ENCODE measurements around the gene ZBTB25. TPM values are rescaled to one million over a fixed set of nuclear protein-coding genes. Genes with fewer than 3 reads are reported as not detected.

ZBTB25 gene
- total RNA-seq, 1 experiment from 2014 or later: 19.0 TPM

DNA sequence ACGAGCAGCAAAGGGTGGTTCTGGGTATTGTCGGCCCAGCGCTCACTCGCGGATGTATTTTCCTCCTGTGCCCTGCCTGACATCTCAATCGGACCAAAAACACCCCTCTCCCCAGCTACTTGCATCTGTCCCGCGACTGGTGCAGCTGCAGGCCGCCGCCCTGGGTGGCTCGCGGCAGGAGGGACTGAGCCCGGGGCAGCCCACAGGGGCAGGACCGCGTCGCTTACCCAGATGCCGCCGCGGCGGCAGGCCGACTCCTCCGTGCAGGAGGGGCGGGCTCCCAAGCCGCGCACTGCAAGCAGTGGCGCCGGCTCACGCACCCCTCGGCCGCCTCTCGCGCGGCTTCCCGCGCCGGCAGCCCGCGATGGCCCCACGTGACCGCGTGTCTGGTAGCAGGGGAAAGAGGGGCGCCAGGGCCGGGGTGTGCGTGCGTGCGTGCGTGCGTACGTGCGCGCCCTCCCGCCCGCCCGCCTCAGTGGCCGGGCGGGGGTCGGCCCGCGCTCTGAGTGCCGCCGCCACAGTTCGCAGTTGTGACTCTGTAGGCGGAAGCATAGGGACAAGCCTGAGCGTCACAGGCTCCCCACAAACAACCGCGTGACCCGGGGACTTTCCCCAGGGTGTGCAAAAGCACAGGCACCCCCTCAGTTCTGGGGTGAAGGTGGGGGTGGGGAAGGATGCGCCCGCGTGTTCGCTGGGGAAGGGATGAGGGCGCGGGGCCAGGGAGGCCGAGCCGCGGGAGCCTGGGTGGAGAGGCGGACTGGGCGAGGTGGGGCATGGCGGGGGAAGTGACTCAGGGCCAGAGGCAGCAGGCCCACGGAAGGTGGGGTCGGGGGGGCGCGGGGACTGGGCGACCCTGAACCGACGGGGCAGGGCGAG, at the start of gene ZBTB25 (continued):
- TF ChIP-seq SP1 (IDR thresholded peaks at IDR 0.05; ENCODE audit: low read depth) (no peak), SRF (IDR thresholded peaks at IDR 0.05; ENCODE audit: low read depth) (no peak)

DNA sequence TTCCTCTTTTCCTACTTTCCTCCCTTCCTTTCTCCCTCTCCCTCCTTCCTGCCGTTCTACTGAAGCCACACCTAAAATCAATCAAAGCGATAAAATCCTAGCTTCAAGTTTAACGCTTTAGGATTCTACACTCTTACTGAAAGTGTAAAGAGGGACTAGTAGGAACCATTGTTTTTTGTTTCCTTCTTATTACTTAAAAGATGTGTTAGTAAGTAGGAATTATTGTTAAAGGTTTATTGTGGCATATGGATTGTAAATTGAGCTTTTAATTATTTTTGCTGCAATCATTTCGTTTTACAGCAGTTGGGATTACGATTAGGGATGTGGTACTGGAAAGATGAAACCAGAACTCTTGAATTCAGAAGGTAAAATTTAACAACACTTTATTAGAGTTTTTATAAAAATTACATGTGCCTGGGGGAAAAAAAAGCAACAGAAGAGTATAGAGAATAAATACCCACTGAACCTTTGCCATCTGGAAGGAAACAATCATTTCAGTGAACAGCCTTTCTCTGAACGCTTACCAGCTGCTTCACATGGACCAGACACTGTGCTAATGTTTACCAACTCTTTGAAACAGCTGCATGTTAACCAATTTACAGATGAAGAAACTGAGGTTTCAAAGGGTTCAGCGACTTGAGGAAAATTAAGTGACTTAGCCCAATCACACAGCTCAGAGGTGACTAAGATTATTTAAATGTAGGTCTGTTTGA, 47.1 kb upstream of the ZBTB25 start:
- Histone ChIP-seq H3K36me3 (ENCODE audit: control insufficient read depth in 1 of 2, insufficient read depth in 2 of 2, low read length in 2 of 2) (no peaks in the 10 kb centered on the region), H3K4me1 (ENCODE audit: control insufficient read depth in 1 of 2, insufficient read depth in 2 of 2, low read length in 2 of 2) (no peaks in the 10 kb centered on the region), H3K9ac (ENCODE audit: low read length) (no peak overlapping the region), H3K4me3 (replicated peaks in 1 of 2; ENCODE audit: low read depth in 1 of 2, low read length in 2 of 2) (no peak overlapping the region), H2AFZ (ENCODE audit: low read depth, low read length, poor library complexity, severe bottlenecking) (no peak overlapping the region), H3K9me3 (ENCODE audit: control insufficient read depth in 1 of 2, insufficient read depth in 1 of 2, low read depth in 1 of 2, low read length in 2 of 2) (no peaks in the 10 kb centered on the region), H3K9me2 (ENCODE audit: insufficient read depth) (no peaks in the 10 kb centered on the region), H3K27ac (ENCODE audit: low read depth, low read length) (no peak overlapping the region), H3K4me2 (ENCODE audit: low read length) (no peak overlapping the region), H3K79me2 (ENCODE audit: insufficient read depth, low read length) (no peaks in the 10 kb centered on the region), H4K20me1 (ENCODE audit: insufficient read depth) (no peaks in the 10 kb centered on the region), H3K27me3 (ENCODE audit: insufficient read depth, low read length) (no peaks in the 10 kb centered on the region)
- ChIA-PET RAD21 (ENCODE audit: low non-redundant PET in 1 of 2, low total read pairs in 2 of 2, uncharacterized antibody in 2 of 2, unreplicated experiment in 2 of 2) (no interaction called here), CTCF (no interaction called here), POLR2A (no interaction called here)
- intact Hi-C loops (cut with micrococcal nuclease): no loop called here
- ATAC-seq (no peak), DNase-seq (ENCODE audit: low read depth, low spot score) (no peak)
- no peak for TF ChIP-seq FOSL1 (IDR thresholded peaks at IDR 0.05; ENCODE audit: low read depth)
- TF ChIP-seq CTCF (IDR thresholded peaks at IDR 0.05 in 2 of 3, conservative IDR thresholded peaks at IDR 0.05 in 1 of 3; ENCODE audit: borderline replicate concordance in 1 of 3, insufficient read depth in 1 of 3, low read depth in 2 of 3, low read length in 2 of 3): no peak
- no peak for TF ChIP-seq SP1 (IDR thresholded peaks at IDR 0.05; ENCODE audit: low read depth)
- no peak for TF ChIP-seq YY1 (IDR thresholded peaks at IDR 0.05; ENCODE audit: extremely low read depth, insufficient replicate concordance, low read depth, low read length)
- no peak for TF ChIP-seq ZBTB33 (IDR thresholded peaks at IDR 0.05; ENCODE audit: extremely low read depth, insufficient replicate concordance, low read length)
- TF ChIP-seq MAX (IDR thresholded peaks at IDR 0.05): no peak
- TF ChIP-seq, protein P1, sequence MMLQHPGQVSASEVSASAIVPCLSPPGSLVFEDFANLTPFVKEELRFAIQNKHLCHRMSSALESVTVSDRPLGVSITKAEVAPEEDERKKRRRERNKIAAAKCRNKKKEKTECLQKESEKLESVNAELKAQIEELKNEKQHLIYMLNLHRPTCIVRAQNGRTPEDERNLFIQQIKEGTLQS (IDR thresholded peaks at IDR 0.05): no peak
- TF ChIP-seq RAD21 (IDR thresholded peaks at IDR 0.05; ENCODE audit: low read depth): no peak
- no peak for TF ChIP-seq CBX3 (IDR thresholded peaks at IDR 0.05; ENCODE audit: low read depth)
- TF ChIP-seq CEBPB (IDR thresholded peaks at IDR 0.05; ENCODE audit: low read depth): no peak
- no peak for TF ChIP-seq POLR2AphosphoS5 (IDR thresholded peaks at IDR 0.05; ENCODE audit: low read depth, low read length)
- no peak for TF ChIP-seq ELF1 (IDR thresholded peaks at IDR 0.05; ENCODE audit: borderline replicate concordance, low read depth)
- no peak for TF ChIP-seq TCF7L2 (IDR thresholded peaks at IDR 0.05; ENCODE audit: borderline replicate concordance, extremely low read depth, insufficient read depth, insufficient read length)
- no peak for TF ChIP-seq EZH2phosphoT487 (IDR thresholded peaks at IDR 0.05; ENCODE audit: borderline replicate concordance)
- BruUV-seq (replicated peaks): no TSS peak

All from HCT116 (cell line).